Measurements from ENCODE around the gene TANGO6. TPM values are rescaled to one million over a fixed set of nuclear protein-coding genes. Genes with fewer than 3 reads are reported as not detected.
"Not testable (repeated sequence)": the region's sequence is repeated elsewhere in the genome, so short reads cannot be mapped to it uniquely, and the experiment has no call there.

TANGO6 gene
- total RNA-seq, 1 donor from 2014 or later: 3.7 TPM

DNA sequence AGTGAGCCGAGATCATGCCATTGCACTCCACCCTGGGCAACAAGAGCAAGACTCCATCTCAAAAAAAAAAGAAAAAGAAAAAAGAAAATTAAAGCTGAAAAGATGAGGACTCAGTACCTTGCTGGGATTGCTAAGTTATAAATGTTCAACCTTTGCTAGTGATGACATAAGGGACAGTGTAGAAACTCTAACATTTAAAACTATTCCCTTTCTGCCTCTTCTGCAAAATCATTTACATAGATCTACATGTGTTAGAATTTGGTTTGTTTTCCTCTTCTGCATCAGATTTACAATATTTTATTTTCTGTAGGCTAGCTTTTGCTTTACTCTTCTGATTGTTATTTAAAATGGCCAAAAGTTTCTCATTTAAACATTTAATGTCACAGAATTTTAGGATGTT, 212.6 kb downstream of the TANGO6 start:
- Histone ChIP-seq H3K36me3 (no peaks in the 10 kb centered on the region), H3K4me3 (no peak overlapping the region), H3K4me1 (no peaks in the 10 kb centered on the region), H3K27ac (no peak overlapping the region), H3K27me3 (no peaks in the 10 kb centered on the region), H3K9me3 (no peaks in the 10 kb centered on the region)
- intact Hi-C loops (cut with DNase I): no loop called here
- no peak for DNase-seq (ENCODE audit: low spot score in 2 of 2)
- TF ChIP-seq, protein P1, sequence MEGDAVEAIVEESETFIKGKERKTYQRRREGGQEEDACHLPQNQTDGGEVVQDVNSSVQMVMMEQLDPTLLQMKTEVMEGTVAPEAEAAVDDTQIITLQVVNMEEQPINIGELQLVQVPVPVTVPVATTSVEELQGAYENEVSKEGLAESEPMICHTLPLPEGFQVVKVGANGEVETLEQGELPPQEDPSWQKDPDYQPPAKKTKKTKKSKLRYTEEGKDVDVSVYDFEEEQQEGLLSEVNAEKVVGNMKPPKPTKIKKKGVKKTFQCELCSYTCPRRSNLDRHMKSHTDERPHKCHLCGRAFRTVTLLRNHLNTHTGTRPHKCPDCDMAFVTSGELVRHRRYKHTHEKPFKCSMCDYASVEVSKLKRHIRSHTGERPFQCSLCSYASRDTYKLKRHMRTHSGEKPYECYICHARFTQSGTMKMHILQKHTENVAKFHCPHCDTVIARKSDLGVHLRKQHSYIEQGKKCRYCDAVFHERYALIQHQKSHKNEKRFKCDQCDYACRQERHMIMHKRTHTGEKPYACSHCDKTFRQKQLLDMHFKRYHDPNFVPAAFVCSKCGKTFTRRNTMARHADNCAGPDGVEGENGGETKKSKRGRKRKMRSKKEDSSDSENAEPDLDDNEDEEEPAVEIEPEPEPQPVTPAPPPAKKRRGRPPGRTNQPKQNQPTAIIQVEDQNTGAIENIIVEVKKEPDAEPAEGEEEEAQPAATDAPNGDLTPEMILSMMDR (IDR thresholded peaks at IDR 0.05): no peak

DNA sequence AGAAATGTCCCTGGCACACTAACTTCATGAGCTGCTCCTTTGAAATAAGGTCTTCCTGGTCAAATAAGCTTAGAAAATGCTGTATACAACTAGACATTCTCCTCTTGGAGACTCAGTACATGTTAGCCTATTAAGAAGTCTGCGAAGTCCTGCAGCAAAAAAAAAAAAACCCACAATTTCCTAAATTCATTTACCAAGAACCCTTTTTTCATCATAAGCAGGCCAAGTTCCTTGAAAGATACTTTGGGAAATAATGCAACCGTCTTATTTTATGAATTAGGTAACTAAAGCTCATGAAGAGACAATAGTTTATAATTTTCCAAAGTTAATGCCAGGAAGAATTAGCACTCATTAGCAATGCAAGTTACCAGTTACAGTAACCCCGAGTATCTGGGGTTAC, 213.1 kb downstream of the TANGO6 start:
- Histone ChIP-seq H3K27ac (no peak overlapping the region), H3K9me3 (no peaks in the 10 kb centered on the region), H3K4me3 (no peak overlapping the region), H3K4me1 (no peaks in the 10 kb centered on the region), H3K36me3 (no peaks in the 10 kb centered on the region), H3K27me3 (no peaks in the 10 kb centered on the region)
- no peak for DNase-seq (ENCODE audit: low spot score in 2 of 2)
- intact Hi-C loops (cut with DNase I): no loop called here
- TF ChIP-seq, protein P1 (IDR thresholded peaks at IDR 0.05): no peak

DNA sequence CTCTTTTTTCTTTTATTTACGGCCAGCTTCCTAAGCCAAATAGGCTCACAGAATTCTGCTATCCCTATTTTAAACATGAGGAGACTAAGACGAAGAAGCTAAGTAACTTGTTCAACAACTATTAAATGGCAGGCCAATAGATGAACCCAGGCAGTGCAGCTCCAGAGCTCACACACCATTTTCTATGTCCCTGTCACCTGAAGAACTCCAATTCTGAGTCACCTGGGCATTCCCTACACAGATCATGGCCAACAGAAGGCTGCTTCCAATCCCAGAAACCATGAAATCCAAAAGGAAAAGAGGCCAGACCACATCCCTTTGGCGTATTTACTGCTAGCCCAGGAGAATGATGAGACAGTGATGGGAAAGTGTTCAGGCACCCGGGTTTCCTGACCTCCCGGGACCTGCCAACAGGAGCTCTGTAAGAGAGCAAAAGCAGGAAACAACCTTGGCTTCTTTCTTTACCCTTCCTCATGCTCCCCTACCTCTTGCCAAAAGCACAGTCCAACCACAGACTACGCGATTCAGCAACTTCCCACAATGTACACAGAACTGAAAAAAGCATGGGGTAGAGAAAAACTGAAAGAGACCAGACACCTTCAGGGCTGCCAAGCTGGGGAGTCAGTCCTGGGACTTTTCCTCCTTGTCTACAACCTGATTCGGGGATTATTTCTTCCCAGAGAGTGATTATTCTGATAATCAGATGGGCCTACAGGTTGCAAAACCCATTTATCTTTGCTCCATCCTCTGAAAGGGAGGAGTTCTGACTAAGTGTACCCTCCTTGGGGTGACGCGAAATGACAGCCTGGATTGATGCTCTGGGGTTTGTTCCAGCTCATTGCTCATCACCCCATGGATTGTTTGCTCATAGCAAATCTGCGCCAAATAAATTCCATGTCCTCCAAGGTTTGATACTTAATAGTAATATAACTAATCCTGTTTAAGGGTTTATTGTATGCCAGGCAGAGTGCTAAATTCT, 214.4 kb downstream of the TANGO6 start:
- H3K4me3 ChIP-seq: no peak overlapping the region
- H3K27me3 ChIP-seq: no peaks in the 10 kb centered on the region
- DNase-seq (ENCODE audit: low spot score in 2 of 2): no peak
- TF ChIP-seq, protein P1 (IDR thresholded peaks at IDR 0.05): no peak
- no peaks in the 10 kb centered on the region for H3K9me3 ChIP-seq
- intact Hi-C loops (cut with DNase I): no loop called here
- no peaks in the 10 kb centered on the region for H3K4me1 ChIP-seq
- H3K27ac ChIP-seq: no peak overlapping the region
- H3K36me3 ChIP-seq: no peaks in the 10 kb centered on the region

DNA sequence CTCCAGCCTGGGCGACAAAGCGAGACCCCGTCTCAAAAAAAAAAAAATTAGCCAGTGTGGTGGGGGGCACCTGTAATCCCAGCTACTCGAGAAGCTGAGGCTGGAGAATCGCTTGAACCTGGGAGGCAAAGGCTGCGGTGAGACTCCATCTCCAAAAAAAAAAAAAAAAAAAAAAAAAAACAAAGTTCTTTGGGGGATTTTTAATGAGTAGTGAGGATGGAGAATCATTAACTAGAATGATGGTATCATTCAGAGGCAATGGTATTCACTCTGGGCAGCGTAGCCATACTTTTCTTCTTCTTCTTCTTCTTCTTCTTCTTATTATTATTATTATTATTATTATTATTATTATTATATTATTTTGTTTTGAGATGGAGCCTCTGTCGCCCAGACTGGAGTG, 220.2 kb downstream of the TANGO6 start:
- H3K27ac ChIP-seq; H3K27me3 ChIP-seq; H3K4me3 ChIP-seq; intact Hi-C loops (cut with DNase I); H3K4me1 ChIP-seq; DNase-seq (ENCODE audit: low spot score in 2 of 2); H3K9me3 ChIP-seq; H3K36me3 ChIP-seq: not testable (repeated sequence)

DNA sequence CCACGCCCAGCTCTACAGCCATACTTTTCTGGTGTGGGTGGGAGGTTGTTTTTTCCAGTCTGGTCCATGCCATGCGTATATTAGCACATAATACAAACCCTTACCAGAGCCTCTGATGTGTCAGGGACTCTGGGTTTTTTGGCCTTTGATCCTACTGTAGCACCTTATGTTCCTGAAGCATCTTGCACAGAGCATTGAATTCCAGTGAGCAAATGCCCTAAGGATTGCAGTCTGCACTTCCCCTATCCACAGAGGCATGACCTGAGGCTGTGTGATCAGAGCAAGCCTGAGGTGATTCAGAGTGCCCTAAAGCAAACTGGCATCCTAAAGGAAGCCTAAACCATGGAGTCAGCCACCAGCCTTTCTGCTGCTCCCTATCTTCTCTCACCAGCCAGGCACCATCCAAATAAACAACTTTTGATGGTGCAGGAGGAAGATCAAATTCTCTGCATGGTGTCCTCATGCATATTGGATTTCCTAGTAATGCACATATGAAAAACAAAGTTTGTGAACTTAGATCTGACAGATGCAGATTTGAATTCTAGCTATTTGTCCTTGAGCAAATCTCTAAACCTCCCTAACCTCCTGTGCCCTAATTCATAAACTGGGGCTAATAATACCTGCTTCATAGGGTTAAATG, 220.9 kb downstream of the TANGO6 start:
- H3K4me3 ChIP-seq: no peak overlapping the region
- no peaks in the 10 kb centered on the region for H3K27me3 ChIP-seq
- no peak for DNase-seq (ENCODE audit: low spot score in 2 of 2)
- TF ChIP-seq, protein P1 (IDR thresholded peaks at IDR 0.05): no peak
- no peaks in the 10 kb centered on the region for H3K9me3 ChIP-seq
- no peaks in the 10 kb centered on the region for H3K4me1 ChIP-seq
- intact Hi-C loops (cut with DNase I): no loop called here
- peaks cover 0 to 4% of the 10 kb centered on the region in 2 donors for H3K36me3 ChIP-seq
- H3K27ac ChIP-seq: no peak overlapping the region

DNA sequence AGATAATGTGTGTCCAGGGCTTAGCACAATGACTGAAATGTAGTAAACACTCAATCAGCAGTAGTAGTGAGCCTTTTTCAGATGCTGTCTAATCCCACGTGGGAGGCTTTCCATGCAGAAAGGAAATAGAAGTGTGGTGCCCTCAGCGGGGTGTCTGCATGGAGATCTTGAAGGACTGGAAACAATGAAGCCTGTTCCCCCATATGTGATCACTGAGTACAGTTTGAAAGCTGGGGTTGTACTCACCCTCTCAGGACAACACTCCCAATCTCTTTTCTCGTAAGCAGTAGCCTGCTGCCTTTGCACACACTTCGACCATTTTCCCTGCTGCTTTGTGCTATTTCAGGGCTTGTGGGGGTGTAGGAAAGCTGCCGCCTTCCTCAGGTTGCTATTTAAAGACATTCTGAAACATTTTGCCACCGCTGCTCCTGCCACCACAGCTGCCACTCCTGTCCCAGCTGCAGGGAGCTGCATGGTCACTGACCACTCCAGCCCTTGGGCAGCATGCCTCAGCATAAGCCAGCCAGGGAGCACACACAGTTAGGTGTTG, 221.5 kb downstream of the TANGO6 start:
- DNase-seq (ENCODE audit: low spot score in 2 of 2): no peak

More for the DNA sequence above, 221.5 kb downstream of the TANGO6 start:
- TF ChIP-seq, protein P1 (IDR thresholded peaks at IDR 0.05): no peak
- Histone ChIP-seq H3K9me3 (no peaks in the 10 kb centered on the region), H3K27me3 (no peaks in the 10 kb centered on the region), H3K36me3 (peaks cover 0 to 4% of the 10 kb centered on the region in 2 donors), H3K4me1 (no peaks in the 10 kb centered on the region), H3K27ac (no peak overlapping the region), H3K4me3 (no peak overlapping the region)
- intact Hi-C loops (cut with DNase I): no loop called here

All from ascending aorta (tissue), 2 donors.